B cell (primary cell): ENCODE measurements around the gene PTPRN2.

Experiments used
- EZH2 ChIP-seq: IDR thresholded peaks from 2 replicates; pipeline ENCODE4 v1.6.1; 2012; ENCODE audit warnings: borderline replicate concordance, low read depth, mild to moderate bottlenecking, moderate library complexity, low read length; ENCODE audit not compliant: insufficient read depth, poor library complexity, severe bottlenecking
- TF ChIP-seq, protein P1 (sequence below): fragments of 200-600 bp; IDR thresholded peaks from one replicate; pipeline ENCODE4 v1.8.0; 2022; ENCODE audit warnings: antibody characterized with exemption, mild to moderate bottlenecking

DNA sequence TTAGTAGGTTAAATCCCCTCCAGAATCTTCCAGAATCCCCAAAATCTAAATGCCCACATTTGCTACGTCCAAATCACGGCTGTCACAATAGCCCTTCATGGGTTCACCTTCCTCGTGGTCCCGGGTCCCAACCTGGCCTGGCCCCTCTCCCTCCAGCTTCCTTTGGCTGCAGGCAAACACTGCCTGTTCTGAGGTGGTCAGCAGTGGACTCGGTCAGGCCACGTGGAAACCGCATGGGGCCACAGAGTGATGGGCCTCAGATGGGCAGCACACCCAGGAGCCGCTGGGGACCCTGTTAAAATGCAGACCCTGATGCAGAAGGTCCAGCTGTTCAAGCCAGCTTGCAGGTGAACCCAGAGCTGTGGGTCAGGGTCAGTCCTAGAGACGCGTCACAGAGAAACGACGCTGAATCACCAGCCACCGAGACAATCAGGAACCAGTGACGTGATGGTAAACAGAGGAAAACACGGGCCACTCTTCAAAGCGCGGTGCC is 662.2 kb downstream of the PTPRN2 start:
- TF ChIP-seq, protein P1, sequence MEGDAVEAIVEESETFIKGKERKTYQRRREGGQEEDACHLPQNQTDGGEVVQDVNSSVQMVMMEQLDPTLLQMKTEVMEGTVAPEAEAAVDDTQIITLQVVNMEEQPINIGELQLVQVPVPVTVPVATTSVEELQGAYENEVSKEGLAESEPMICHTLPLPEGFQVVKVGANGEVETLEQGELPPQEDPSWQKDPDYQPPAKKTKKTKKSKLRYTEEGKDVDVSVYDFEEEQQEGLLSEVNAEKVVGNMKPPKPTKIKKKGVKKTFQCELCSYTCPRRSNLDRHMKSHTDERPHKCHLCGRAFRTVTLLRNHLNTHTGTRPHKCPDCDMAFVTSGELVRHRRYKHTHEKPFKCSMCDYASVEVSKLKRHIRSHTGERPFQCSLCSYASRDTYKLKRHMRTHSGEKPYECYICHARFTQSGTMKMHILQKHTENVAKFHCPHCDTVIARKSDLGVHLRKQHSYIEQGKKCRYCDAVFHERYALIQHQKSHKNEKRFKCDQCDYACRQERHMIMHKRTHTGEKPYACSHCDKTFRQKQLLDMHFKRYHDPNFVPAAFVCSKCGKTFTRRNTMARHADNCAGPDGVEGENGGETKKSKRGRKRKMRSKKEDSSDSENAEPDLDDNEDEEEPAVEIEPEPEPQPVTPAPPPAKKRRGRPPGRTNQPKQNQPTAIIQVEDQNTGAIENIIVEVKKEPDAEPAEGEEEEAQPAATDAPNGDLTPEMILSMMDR: no peak
- TF ChIP-seq EZH2: no peak
